HG03196 (cell line): ENCODE data around the gene C16orf78.
A peak's percentile ranks its signal among the peaks of the same experiment; 100 is the strongest.

Experiments
- ATAC-seq: cut with Tn5 transposase; IDR thresholded peaks from one replicate; pipeline ENCODE4 v1.9.1; 2021; ENCODE audit not compliant: unreplicated experiment

The C16orf78 gene

DNA sequence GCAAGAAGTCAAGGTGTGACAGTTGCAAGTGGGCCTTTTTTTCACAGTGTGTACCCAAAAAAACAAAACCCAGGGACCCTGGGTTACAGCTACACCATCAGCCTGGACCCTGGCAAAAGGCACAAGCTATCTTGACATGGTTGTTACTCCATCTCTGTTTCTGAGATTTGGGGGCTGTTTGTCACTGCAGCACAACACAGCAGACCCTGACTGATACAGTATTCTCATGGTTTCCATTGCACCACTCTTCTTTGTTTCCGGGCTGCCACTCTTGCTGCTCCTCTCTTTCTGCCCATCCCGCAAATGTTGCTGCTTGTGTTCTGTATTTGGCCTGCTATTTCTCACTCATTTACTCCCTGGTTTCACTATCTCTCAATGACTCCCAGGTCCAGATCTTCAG, 55.2 kb downstream of the C16orf78 start:
- no peak for ATAC-seq

- ATAC-seq: no peak
Measured at GRCh38 chr16:49431040-49431439, 57.4 kb downstream of the C16orf78 start.

GRCh38 chr16:49431591-49432290, 58.1 kb downstream of the C16orf78 start:
- ATAC-seq: no peak

- ATAC-seq: no peak
Measured at GRCh38 chr16:49434733-49435132, 61.1 kb downstream of the C16orf78 start.

- no peak for ATAC-seq
Measured at GRCh38 chr16:49436181-49436580, 62.6 kb downstream of the C16orf78 start.

GRCh38 chr16:49437344-49437743, 63.7 kb downstream of the C16orf78 start:
- ATAC-seq: no peak

GRCh38 chr16:49439050-49439449, 65.4 kb downstream of the C16orf78 start:
- ATAC-seq: no peak

GRCh38 chr16:49439676-49440075, 66.1 kb downstream of the C16orf78 start:
- ATAC-seq: no peak

GRCh38 chr16:49440156-49441065, 66.8 kb downstream of the C16orf78 start:
- ATAC-seq: no peak

DNA sequence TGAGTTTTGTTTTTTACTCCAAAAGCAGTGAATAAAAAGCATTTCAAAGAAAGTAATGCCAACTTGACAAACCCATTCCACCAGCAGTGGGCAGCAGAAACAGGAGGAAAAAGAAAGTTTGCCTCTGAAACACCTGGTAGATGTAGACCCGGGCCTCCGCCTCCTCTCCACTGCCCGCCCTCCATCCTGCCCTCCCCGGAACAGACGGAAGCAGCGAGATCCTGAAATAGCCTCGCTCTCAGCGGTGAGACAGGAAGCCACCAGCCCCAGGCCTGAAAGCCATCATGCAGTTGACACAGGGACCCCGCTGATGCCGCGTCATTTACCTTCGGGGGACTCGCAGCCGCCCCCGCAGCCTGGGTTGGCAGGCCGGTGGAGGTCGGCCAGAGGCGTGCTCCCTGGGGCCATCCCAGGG, 67.8 kb downstream of the C16orf78 start:
- ATAC-seq: peak; percentile 98

- ATAC-seq: no peak
Measured at GRCh38 chr16:49442805-49443204, 69.2 kb downstream of the C16orf78 start.

GRCh38 chr16:49443576-49443975, 70.0 kb downstream of the C16orf78 start:
- no peak for ATAC-seq

- no peak for ATAC-seq
Measured at GRCh38 chr16:49446805-49447204, 73.2 kb downstream of the C16orf78 start.
